DMS 273 (cell line): Measurements from ENCODE around the gene JADE1.

Experiments
- DNase-seq: peaks from one replicate; lab custom pipeline; 2025; ENCODE audit not compliant: unreplicated experiment; lab: John Stamatoyannopoulos, UW

JADE1 gene

GRCh38 chr4:128809477-128810330, at the start of gene JADE1:
TSS of gene JADE1 (plus strand) at chr4:128809700. CDS start at chr4:128831759, 22,059 bp downstream.
- DNase-seq: peak; percentile 96

DNA sequence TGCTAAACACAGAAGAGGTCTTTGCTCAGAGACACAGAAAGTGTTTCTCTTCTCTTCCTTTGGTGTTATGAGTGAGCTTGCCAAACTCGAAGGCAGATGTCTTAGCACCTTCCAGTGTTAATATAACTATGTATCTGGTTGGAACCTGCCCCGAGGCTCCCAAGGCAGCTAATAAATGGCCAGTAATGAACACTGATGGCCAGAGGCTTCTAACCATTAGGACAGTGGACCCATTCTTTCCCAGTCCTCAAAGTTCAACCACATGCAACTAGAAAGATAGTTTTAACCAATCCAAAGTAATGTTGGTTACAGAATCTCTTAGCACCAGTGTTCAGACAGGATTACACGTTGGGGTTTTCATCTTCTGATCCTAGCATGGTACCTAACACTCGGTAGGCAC, 42.7 kb upstream of the JADE1 start:
- no peak for DNase-seq

DNA sequence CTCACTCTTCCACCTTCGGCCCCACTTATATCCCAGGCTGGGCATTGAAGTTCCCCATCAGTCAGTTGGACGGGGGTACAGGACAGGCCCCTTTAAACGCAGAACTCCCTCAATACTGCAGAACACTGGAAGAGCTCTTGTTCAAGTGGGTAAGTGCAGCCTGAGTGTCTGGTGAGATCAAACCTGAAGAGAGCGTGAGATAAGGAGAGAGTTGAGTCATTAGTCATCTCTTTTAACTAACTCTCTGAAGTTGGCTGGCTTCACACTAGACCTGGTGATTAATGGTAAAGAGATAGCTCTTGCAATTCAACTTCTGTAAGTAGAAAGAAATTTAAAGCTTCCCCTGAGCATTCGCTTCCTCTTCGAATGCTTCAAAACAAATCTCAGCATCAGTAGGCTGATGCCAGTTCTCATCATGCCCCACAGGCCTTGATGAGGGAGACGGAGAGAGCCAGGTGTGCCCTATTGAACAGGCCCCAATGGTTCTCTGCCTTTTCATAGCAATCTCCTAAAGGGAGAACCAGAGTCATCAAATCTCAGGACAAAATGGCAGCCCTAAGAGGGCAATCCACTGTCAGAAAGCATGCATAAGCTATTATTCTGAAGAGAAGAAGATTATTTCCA, 41.0 kb upstream of the JADE1 start:
- no peak for DNase-seq

DNA sequence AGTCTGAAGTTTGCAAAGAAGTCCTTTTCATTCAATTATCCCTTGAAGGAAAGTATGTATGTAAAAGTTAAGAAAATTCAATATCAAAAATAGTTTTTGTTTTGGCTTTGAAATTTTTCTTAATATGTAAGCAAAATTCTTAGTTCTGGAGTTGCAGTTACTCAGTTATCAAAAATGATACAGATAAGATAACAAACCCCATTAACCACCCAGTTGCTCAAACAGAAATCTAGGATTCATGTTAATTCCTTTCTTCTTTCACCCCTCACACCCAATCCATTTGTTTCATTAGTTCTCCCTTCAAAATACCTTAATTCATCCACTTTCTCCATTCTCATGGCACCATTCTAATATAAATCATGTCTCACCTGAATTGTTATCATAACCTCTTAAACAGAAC, 40.5 kb upstream of the JADE1 start:
- no peak for DNase-seq

DNA sequence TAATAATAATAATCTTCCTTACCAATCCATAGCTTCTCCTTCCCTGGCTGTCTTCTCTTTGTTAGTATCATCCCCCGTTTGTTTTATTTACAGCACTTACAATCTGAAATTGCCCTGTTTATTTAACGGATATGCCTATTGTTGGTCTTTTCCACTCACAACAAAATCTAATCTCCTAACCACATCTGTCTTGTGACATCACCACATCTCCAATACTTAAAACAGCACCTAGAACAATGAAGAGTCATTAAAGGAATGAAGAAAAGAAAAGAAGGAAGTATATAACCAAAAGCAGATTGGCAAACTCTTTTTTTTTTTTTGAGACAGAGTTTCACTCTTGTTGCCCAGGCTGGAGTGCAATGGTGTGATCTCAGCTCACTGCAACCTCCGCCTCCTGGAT, 38.7 kb upstream of the JADE1 start:
- DNase-seq: no peak

DNA sequence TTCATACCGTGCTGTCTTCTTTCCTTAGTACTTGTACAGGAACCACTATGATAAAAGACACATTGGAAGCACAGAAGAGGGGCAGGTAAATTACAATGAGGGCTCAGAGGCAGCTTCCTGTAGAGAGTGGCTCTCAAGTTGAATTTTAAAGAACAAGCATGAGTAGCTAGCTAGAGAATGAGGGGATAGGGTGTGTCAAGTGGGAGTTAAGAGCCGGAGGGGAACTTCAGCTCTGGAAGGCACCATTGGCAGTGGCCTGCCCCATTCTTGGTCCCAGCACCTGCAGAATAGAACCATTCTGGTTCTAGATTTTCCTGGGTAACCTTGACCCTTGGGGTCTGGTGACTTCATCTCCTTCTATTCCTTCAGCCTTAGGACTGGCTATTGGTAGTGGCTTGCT, 34.0 kb upstream of the JADE1 start:
- DNase-seq: no peak

GRCh38 chr4:128775916-128776315, 33.6 kb upstream of the JADE1 start:
- DNase-seq: no peak

DNA sequence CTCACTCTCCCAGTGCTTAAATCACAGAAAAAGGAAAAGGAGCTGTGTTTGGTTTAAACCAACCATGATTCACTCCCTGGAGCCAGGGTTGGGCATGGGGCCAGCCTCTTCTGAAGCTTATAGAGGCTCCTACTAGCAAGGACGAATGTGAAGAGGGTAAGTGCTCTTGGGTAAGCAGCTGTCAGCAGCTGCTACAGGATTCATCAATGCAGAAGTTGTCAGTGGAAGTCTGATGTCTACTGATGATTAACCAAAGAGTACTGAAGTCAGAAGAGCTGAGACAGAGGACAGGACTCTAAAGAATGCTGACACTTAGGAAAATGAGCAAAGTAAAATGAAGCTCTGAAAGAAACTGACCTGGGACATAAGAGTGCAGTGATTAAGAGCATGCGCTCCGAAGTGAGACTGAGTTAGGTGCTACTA, 32.7 kb upstream of the JADE1 start:
- peak; percentile 46 for DNase-seq

DNA sequence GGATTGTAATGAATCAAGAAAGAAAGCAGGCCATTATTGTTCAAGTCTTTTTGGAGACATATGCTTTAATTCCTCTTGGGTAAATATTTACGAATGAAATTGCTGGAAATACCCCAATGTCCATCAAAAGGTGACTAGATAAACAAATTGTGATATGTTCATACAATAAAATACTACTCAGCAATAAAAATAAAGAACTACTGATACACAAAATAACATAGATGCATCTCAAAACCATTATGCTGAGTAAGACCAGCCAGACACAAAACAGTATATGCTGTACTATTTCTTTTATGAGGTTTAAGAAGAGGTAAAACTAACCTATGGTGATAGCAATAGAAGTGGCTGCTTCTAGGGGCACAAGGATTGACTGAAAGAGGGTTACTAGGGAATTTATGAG, 28.8 kb upstream of the JADE1 start:
- DNase-seq: no peak

DNA sequence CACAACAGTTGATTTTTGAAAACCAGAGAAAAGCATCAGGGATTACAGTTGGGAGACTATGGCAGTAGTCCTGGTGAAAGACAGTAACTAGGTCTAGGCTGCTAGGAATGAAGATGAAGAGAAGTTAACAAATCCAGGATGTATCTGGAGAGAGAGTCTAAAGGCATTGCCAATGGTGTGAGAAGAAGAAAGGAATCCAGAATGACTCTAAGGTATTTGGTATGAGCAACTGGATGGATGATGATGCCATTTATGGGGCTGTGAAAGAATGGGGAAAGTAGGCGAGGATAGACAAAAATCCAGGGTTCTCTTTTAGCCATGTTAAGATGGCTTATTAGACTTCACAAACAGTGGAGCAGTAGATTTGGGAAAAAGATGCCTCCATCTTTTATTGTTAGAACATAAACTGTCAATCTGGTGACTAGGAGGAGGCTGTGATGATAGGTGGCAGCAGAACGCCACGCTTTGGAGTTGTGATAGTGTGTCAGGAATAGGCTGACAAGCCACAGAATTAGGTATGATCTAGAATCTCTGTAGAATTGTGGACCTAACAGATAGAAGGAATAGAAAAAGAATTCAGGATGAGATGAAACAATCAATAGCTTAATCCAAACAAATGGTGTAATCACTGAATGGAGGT, 27.3 kb upstream of the JADE1 start:
- DNase-seq: peak; percentile 9

DNA sequence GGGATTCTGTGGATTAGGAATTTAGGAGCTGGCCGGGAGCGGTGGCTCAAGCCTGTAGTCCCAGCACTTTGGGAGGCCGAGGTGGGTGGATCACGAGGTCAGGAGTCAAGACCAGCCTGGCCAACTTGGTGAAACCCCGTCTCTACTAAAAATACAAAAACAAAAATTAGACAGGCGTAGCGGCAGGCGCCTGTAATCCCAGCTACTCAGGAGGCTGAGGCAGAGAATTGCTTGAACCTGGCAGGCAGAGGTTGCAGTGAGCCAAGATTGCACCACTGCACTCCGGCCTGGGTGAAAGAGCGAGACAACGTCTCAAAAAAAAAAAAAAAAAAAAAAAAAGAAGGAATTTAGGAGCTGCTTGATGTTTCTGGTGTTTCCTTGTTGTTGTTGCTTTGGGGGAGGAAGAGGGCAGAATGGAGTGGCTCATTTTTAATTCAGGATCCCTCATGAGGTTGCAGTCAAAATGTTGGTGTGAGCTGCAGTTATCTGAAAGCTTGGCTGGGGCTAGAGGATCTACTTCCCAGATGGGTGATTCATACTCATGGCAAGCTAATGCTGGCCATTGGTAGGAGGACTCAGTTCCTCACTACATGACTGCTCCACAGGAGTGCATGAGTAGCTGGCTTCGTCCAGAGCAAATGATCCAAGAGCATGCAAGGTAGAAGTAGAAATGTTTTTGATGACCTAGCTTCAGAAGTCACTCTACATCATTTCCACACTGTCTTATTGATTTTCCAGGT, 26.5 kb upstream of the JADE1 start:
- no peak for DNase-seq

GRCh38 chr4:128787509-128788311, 21.8 kb upstream of the JADE1 start:
- DNase-seq: no peak

- no peak for DNase-seq
Observed at GRCh38 chr4:128793859-128794672, 15.4 kb upstream of the JADE1 start.

GRCh38 chr4:128796934-128797333, 12.6 kb upstream of the JADE1 start:
- no peak for DNase-seq

DNA sequence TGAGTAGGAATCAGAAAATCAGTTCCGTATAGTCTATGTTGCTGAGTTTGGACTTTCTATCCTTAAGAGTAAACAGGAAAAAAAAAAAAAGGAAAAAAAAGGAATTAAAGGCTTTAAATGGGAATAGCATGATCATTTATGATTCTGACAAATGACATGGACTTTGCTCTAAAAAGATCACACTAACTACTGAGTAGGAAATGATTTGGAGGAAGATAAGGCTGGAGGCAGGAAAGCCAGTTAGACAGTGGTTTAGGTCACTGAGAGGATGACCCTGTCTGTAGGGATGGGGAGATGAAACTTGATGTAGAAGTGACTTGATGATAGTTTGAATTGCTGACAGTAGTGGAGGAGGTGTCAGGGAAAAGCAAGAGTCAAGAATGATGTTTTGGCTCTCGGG, 9.2 kb upstream of the JADE1 start:
- DNase-seq: no peak

DNA sequence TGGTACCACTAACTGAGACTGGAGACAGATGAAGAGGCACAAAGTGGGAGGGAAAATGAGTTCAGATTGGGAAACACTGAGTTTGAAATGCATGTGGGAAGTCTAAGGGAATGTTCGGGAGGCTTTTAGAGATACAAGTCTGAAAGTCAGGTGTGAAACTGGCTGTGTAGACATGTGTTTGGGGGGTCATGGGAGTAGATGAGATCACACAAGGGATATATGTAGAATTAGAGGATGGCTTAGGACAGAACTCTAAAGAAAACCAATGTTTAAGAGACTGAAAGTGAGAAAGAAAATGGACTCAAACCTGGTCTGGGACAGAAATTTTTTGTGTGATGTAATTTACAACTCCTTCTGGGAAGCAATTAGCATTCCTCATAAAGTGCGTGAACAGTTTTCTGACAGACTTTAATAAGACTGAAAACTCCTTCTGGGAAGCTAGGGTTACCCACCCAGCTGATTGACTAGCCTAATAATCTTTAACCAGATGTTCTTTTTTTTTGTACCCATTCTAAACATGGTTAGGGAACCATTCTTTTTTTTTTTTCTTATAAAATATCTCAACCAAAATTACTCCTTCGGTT, 8.7 kb upstream of the JADE1 start:
- peak; percentile 5 for DNase-seq

GRCh38 chr4:128802680-128803628, 6.5 kb upstream of the JADE1 start:
- DNase-seq: no peak

- no peak for DNase-seq
Observed at GRCh38 chr4:128803783-128804182, 5.7 kb upstream of the JADE1 start.
